Testis (tissue), 3 donors: Measurements from ENCODE around the gene XRCC2. TPM values are rescaled to one million over a fixed set of nuclear protein-coding genes. Genes with fewer than 3 reads are reported as not detected.

ENCODE experiments used
- DNase-seq: peaks from one replicate; pipeline ENCODE4 v3.0.0-alpha.2; 2019
- H3K27ac ChIP-seq, 2 donors: fragments of 200-600 bp; sonication (generic); one replicate each; pipeline ENCODE4 v1.5.1; 2019
- H3K27me3 ChIP-seq: fragments of 200-600 bp; sonication (generic); one replicate; pipeline ENCODE4 v1.5.1; 2019
- H3K36me3 ChIP-seq: fragments of 200-600 bp; sonication (generic); one replicate; pipeline ENCODE4 v1.5.1; 2017; ENCODE audit warnings: low read depth; ENCODE audit errors: missing control alignments
- H3K4me1 ChIP-seq: fragments of 200-600 bp; sonication (generic); one replicate; pipeline ENCODE4 v1.5.1; 2019
- H3K4me3 ChIP-seq, 2 donors: fragments of 200-600 bp; sonication (generic); one replicate each; pipeline ENCODE4 v1.5.1; 2017 to 2019
- H3K9me3 ChIP-seq: fragments of 200-600 bp; sonication (generic); one replicate; pipeline ENCODE4 v1.5.1; 2017
- POLR2A ChIP-seq: fragments of 450-650 bp; IDR thresholded peaks from one replicate; pipeline ENCODE4 v1.6.1; 2017; ENCODE audit warnings: antibody characterized with exemption, mild to moderate bottlenecking, moderate library complexity
- WGBS, 2 donors: methylation state at CpG; one replicate each; pipeline ENCODE4 v1.1.5; 2018; 5-methylcytosine and 5-hydroxymethylcytosine counted together
- intact Hi-C: fragments of 100-400 bp; cut with DNase I; formaldehyde crosslinking; loops from one replicate; pipeline ENCODE4 v1.15.1; 2023; ENCODE audit warnings: low total_unique reads
- polyA plus RNA-seq: library from polyadenylated mRNA; stranded (reverse); fragments of 350-450 nt; fragmentation: Illumina TruSeq; extraction: RNeasy Lipid Tissue Mini Kit (QIAGEN cat#74804); gene quantifications from one replicate; pipeline ENCODE4 v1.2.3, GENCODE V29; 2014; ENCODE audit warnings: low read depth, low replicate concordance; ENCODE audit not compliant: insufficient read depth
- total RNA-seq, 2 donors: library from RNA; depleted of rRNA; stranded (reverse); fragments of >200 nt; gene quantifications; one replicate each; pipeline ENCODE4 v1.2.3, GENCODE V29; 2016
- TF ChIP-seq, protein P1 (sequence below), 3 experiments: fragments of 450-650 bp in 2 of 3; fragments of 200-600 bp in 1 of 3; sonication (generic) in 1 of 3; IDR thresholded peaks; one replicate each; pipeline ENCODE4 v1.5.1; 2016 to 2019; ENCODE audit warnings: antibody characterized with exemption in 3 of 3, mild to moderate bottlenecking in 2 of 3, moderate library complexity in 1 of 3

The XRCC2 gene
- total and polyA plus RNA-seq, 3 donors from 2014 or later, result 3.4 to 9.6 (median 5.7) TPM

DNA sequence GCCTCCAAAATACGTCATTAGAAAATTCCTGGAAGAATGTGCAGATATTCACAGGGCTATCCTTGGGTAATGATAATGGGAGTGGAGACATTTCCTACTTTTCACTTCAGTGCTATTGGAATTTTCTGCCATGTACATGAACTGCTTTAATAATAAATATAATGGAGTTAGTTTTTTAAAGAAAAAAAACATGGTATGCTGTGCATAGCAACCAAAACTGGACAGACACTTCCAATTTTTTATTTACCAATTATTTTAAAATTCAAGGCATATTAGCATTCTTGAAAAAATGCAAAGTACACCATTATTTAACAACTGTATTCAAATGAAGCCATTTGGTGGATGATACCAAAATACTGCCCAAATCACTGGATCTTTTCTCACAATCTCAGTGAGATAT is 3.3 kb downstream of the XRCC2 start:
- peaks cover 6% of the 10 kb centered on the region for H3K4me1 ChIP-seq
- WGBS, 2 donors, result 79 to 95% methylated on average over 1 of the region's 1 CpG
- H3K27ac ChIP-seq, result no peak overlapping the region
- intact Hi-C loops, result no loop called here
- H3K36me3 ChIP-seq, result no peaks in the 10 kb centered on the region
- no peak for DNase-seq
- H3K27me3 ChIP-seq, result no peaks in the 10 kb centered on the region
- H3K4me3 ChIP-seq, result no peak overlapping the region
- H3K9me3 ChIP-seq, result no peaks in the 10 kb centered on the region
- no peak for TF ChIP-seq POLR2A
- TF ChIP-seq, protein P1, sequence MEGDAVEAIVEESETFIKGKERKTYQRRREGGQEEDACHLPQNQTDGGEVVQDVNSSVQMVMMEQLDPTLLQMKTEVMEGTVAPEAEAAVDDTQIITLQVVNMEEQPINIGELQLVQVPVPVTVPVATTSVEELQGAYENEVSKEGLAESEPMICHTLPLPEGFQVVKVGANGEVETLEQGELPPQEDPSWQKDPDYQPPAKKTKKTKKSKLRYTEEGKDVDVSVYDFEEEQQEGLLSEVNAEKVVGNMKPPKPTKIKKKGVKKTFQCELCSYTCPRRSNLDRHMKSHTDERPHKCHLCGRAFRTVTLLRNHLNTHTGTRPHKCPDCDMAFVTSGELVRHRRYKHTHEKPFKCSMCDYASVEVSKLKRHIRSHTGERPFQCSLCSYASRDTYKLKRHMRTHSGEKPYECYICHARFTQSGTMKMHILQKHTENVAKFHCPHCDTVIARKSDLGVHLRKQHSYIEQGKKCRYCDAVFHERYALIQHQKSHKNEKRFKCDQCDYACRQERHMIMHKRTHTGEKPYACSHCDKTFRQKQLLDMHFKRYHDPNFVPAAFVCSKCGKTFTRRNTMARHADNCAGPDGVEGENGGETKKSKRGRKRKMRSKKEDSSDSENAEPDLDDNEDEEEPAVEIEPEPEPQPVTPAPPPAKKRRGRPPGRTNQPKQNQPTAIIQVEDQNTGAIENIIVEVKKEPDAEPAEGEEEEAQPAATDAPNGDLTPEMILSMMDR (IDR thresholded peaks at IDR 0.05), result no peak

DNA sequence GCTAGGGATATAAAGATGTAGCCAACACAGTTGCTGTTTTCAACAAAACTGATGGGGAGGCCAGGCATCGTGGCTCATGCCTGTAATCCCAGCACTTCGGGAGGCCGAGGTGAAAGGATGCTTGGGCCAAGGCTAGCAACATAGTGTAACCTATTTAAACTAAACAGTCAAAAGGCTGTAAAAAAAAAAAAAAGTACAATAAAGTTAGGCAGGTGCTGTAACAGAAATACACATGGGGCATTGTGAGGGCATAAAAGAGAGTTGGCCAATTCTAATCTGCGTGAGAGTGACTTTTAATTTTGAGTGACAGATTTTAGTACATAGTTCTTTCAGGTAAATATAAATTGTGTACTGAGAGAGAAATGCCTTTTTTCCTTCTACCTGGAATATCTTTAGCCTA is 6.2 kb downstream of the XRCC2 start:
- Histone ChIP-seq H3K27me3 (no peaks in the 10 kb centered on the region), H3K36me3 (no peaks in the 10 kb centered on the region), H3K4me1 (no peaks in the 10 kb centered on the region), H3K4me3 (no peak overlapping the region), H3K9me3 (no peaks in the 10 kb centered on the region), H3K27ac (no peak overlapping the region)
- WGBS, 2 donors, result 94% methylated on average over 4 of the region's 4 CpGs
- no peak for DNase-seq
- TF ChIP-seq, protein P1 (IDR thresholded peaks at IDR 0.05), result no peak
- TF ChIP-seq POLR2A, result no peak
- intact Hi-C loops, result no loop called here

- H3K4me3 ChIP-seq, result no peak overlapping the region
- no peaks in the 10 kb centered on the region for H3K4me1 ChIP-seq
- H3K27ac ChIP-seq, result no peak overlapping the region
- H3K27me3 ChIP-seq, result no peaks in the 10 kb centered on the region
- WGBS, 2 donors, result 79 to 87% methylated on average over 1 of the region's 1 CpG
- intact Hi-C loops, result no loop called here
- TF ChIP-seq, protein P1 (IDR thresholded peaks at IDR 0.05), result no peak
- no peak for TF ChIP-seq POLR2A
- no peaks in the 10 kb centered on the region for H3K36me3 ChIP-seq
- no peaks in the 10 kb centered on the region for H3K9me3 ChIP-seq
- no peak for DNase-seq
These were observed 7.0 kb downstream of the XRCC2 start for GRCh38 chr7:152668975-152669374.

DNA sequence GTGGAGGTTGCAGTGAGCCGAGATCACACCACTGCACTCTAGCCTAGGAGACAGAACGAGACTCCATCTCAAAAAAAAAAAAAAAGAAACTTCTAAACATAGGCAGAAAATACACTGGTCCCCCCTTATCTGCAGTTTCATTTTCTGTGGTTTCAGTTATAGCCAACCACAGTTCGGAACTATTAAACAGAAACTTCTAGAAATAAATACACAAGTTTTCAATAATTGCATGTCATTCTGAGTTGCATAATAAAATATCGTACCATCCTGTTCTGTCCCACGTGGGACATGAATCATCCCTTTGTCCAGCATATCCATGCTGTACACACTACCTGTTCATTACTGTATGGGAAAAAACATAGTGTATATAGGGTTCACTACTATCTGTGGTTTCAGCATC is 8.0 kb downstream of the XRCC2 start:
- Histone ChIP-seq H3K9me3 (no peaks in the 10 kb centered on the region), H3K27ac (no peak overlapping the region), H3K4me3 (no peak overlapping the region), H3K27me3 (no peaks in the 10 kb centered on the region), H3K36me3 (no peaks in the 10 kb centered on the region), H3K4me1 (no peaks in the 10 kb centered on the region)
- DNase-seq, result no peak
- WGBS, 2 donors, result 90 to 93% methylated on average over 5 of the region's 5 CpGs
- intact Hi-C loops, result no loop called here
- TF ChIP-seq, protein P1 (IDR thresholded peaks at IDR 0.05), result no peak
- TF ChIP-seq POLR2A, result no peak

GRCh38 chr7:152666078-152666477 is 9.9 kb downstream of the XRCC2 start:
- H3K36me3 ChIP-seq, result no peaks in the 10 kb centered on the region
- DNase-seq, result no peak
- intact Hi-C loops, result no loop called here
- no peaks in the 10 kb centered on the region for H3K27me3 ChIP-seq
- H3K4me3 ChIP-seq, result no peak overlapping the region
- H3K27ac ChIP-seq, result no peak overlapping the region
- TF ChIP-seq POLR2A, result no peak
- TF ChIP-seq, protein P1 (IDR thresholded peaks at IDR 0.05), result no peak
- 100% methylated on average over 1 of the region's 1 CpG for WGBS, 2 donors
- no peaks in the 10 kb centered on the region for H3K4me1 ChIP-seq
- no peaks in the 10 kb centered on the region for H3K9me3 ChIP-seq
